H1 (cell line): Measurements from ENCODE around the gene HOXB5. TPM values are rescaled to one million over a fixed set of nuclear protein-coding genes. Genes with fewer than 3 reads are reported as not detected.
A peak's percentile ranks its signal among the peaks of the same experiment; 100 is the strongest.

Experiments used
- CTCF ChIA-PET: fragments of 300-600 bp; sonication (Branson Sonifier 250); formaldehyde crosslinking; loops from one replicate; lab custom pipeline; 2021; ENCODE audit not compliant: partially characterized antibody; lab: Charles Lee
- POLR2A ChIA-PET: fragments of 300-600 bp; sonication (Branson Sonifier 250); formaldehyde crosslinking; loops from one replicate; lab custom pipeline; 2021; ENCODE audit warnings: inconsistent platforms; ENCODE audit not compliant: partially characterized antibody; lab: Charles Lee
- DNase-seq, 2 experiments: peaks; one replicate each; pipeline versions ENCODE4 v3.0.0 to v3.0.0-alpha.2; 2010 to 2022; ENCODE audit warnings: low spot score in 2 of 2, low read depth in 1 of 2, mixed read lengths in 1 of 2
- FAIRE-seq: peaks from 2 replicates; lab custom pipeline; 2011; peaks lifted over from hg19 to GRCh38; lab: Jason Lieb, UNC
- H2AFZ ChIP-seq: 2 replicates; pipeline ENCODE4 v1.8.1; 2012; ENCODE audit warnings: low read length, inconsistent platforms
- H2AK5ac ChIP-seq: 2 replicates; pipeline ENCODE4 v1.6.1; 2013; ENCODE audit warnings: low read depth, low read length
- H2BK120ac ChIP-seq: replicated peaks from 2 replicates; pipeline ENCODE3; 2013; ENCODE audit warnings: low read depth, low read length, inconsistent platforms
- H2BK12ac ChIP-seq: 2 replicates; pipeline ENCODE4 v1.6.1; 2013; ENCODE audit warnings: low read depth, low read length
- H2BK15ac ChIP-seq: 2 replicates; pipeline ENCODE4 v1.6.1; 2013; ENCODE audit warnings: low read length
- H2BK20ac ChIP-seq: 2 replicates; pipeline ENCODE4 v1.6.1; 2013; ENCODE audit warnings: low read length
- H2BK5ac ChIP-seq: 2 replicates; pipeline ENCODE4 v1.6.1; 2013; ENCODE audit warnings: low read depth, low read length
- H3K14ac ChIP-seq: 2 replicates; pipeline ENCODE4 v1.6.1; 2013; ENCODE audit warnings: inconsistent platforms; ENCODE audit not compliant: insufficient read length
- H3K18ac ChIP-seq: 2 replicates; pipeline ENCODE4 v1.6.1; 2013; ENCODE audit warnings: low read length; ENCODE audit errors: extremely low read depth
- H3K23ac ChIP-seq: 2 replicates; pipeline ENCODE4 v1.6.1; 2013; ENCODE audit warnings: inconsistent platforms; ENCODE audit not compliant: insufficient read length
- H3K23me2 ChIP-seq: 2 replicates; pipeline ENCODE4 v1.6.1; 2013; ENCODE audit warnings: low read depth, low read length
- H3K27ac ChIP-seq: 2 replicates; pipeline ENCODE4 v1.6.1; 2011; ENCODE audit warnings: low read depth, low read length, inconsistent platforms
- H3K27me3 ChIP-seq, 4 experiments: replicated peaks in 1 of 4; 1 replicate in 1 of 4; 2 replicates in 3 of 4; pipeline versions ENCODE4 v1.6.1 to v1.8.1; 2011 to 2013; ENCODE audit warnings: low read length in 3 of 4, mild to moderate bottlenecking in 3 of 4, inconsistent platforms in 2 of 4, mixed read lengths in 2 of 4, moderate library complexity in 1 of 4; ENCODE audit not compliant: control insufficient read depth in 3 of 4, insufficient read depth in 3 of 4; ENCODE audit errors: extremely low read depth in 1 of 4
- H3K36me3 ChIP-seq, 4 experiments: 2 replicates each; pipeline versions ENCODE4 v1.6.1 to v1.8.1; 2011 to 2013; ENCODE audit warnings: mild to moderate bottlenecking in 4 of 4, low read length in 3 of 4, moderate library complexity in 2 of 4, control low read depth in 1 of 4, inconsistent platforms in 1 of 4; ENCODE audit not compliant: insufficient read depth in 4 of 4, control insufficient read depth in 2 of 4
- H3K4ac ChIP-seq: replicated peaks from 2 replicates; pipeline ENCODE3; 2013; ENCODE audit warnings: low read length, low read depth, mixed read lengths, inconsistent platforms; ENCODE audit not compliant: insufficient read length
- H3K4me1 ChIP-seq, 4 experiments: replicated peaks in 1 of 4; 1 replicate in 1 of 4; 2 replicates in 3 of 4; pipeline versions ENCODE4 v1.6.1 to v1.8.1; 2011 to 2013; ENCODE audit warnings: low read length in 3 of 4, inconsistent platforms in 2 of 4, mixed read lengths in 1 of 4; ENCODE audit not compliant: insufficient read depth in 4 of 4, control insufficient read depth in 3 of 4
- H3K4me2 ChIP-seq, 2 experiments: 2 replicates each; pipeline versions ENCODE4 v1.6.1 to v1.8.1; 2011 to 2013; ENCODE audit warnings: low read depth in 2 of 2, low read length in 2 of 2, control low read depth in 1 of 2, inconsistent platforms in 1 of 2, mild to moderate bottlenecking in 1 of 2; ENCODE audit not compliant: insufficient read depth in 1 of 2
- H3K4me3 ChIP-seq, 4 experiments: fragments of 200-600, 300-600 bp in 1 of 4; sonication (generic), shearing (Covaris generic), sonication (Bioruptor Twin) in 1 of 4; 2 replicates each; pipeline versions ENCODE4 v1.5.1 to v1.8.1; 2011 to 2016; ENCODE audit warnings: low read length in 4 of 4, low read depth in 3 of 4, control low read depth in 2 of 4, inconsistent platforms in 2 of 4, mild to moderate bottlenecking in 2 of 4, mixed read lengths in 1 of 4, moderate library complexity in 1 of 4; ENCODE audit not compliant: insufficient read depth in 2 of 4; ENCODE audit errors: extremely low read depth in 1 of 4
- H3K56ac ChIP-seq: replicated peaks from 2 replicates; pipeline ENCODE3; 2013; ENCODE audit warnings: low read depth, mild to moderate bottlenecking, mixed read lengths, low read length, inconsistent platforms; ENCODE audit not compliant: insufficient read length
- H3K79me1 ChIP-seq: 2 replicates; pipeline ENCODE4 v1.6.1; 2013; ENCODE audit warnings: low read depth, low read length, control low read depth
- H3K79me2 ChIP-seq, 2 experiments: 2 replicates each; pipeline versions ENCODE4 v1.6.1 to v1.8.1; 2012 to 2013; ENCODE audit warnings: low read length in 2 of 2, mild to moderate bottlenecking in 2 of 2, inconsistent platforms in 1 of 2; ENCODE audit not compliant: insufficient read depth in 2 of 2, control insufficient read depth in 1 of 2
- H3K9ac ChIP-seq, 4 experiments: replicated peaks in 1 of 4; 1 replicate in 1 of 4; 2 replicates in 3 of 4; pipeline versions ENCODE4 v1.6.1 to v1.8.1; 2011 to 2013; ENCODE audit warnings: low read depth in 3 of 4, low read length in 3 of 4, control low read depth in 2 of 4, mild to moderate bottlenecking in 2 of 4, moderate library complexity in 2 of 4, inconsistent platforms in 1 of 4; ENCODE audit errors: extremely low read depth in 1 of 4
- H3K9me3 ChIP-seq, 2 experiments: 2 replicates each; pipeline versions ENCODE4 v1.6.1 to v1.8.1; 2012 to 2013; ENCODE audit warnings: mild to moderate bottlenecking in 2 of 2, moderate library complexity in 2 of 2, control low read depth in 1 of 2, inconsistent platforms in 1 of 2, low read depth in 1 of 2, low read length in 1 of 2, mixed read lengths in 1 of 2; ENCODE audit not compliant: insufficient read depth in 2 of 2
- H4K20me1 ChIP-seq, 2 experiments: replicated peaks in 1 of 2; 2 replicates each; pipeline versions ENCODE3 to v1.8.1; 2011 to 2013; ENCODE audit warnings: inconsistent platforms in 2 of 2, low read length in 2 of 2, mild to moderate bottlenecking in 1 of 2; ENCODE audit not compliant: insufficient read depth in 2 of 2, control insufficient read depth in 1 of 2
- H4K5ac ChIP-seq: 2 replicates; pipeline ENCODE4 v1.6.1; 2013; ENCODE audit warnings: low read length, low read depth, mixed read lengths, inconsistent platforms; ENCODE audit not compliant: insufficient read length
- H4K8ac ChIP-seq: 2 replicates; pipeline ENCODE4 v1.8.0; 2013; ENCODE audit warnings: mild to moderate bottlenecking, moderate library complexity, low read length, inconsistent platforms; ENCODE audit not compliant: insufficient read depth; ENCODE audit errors: extremely low read depth
- H4K91ac ChIP-seq: replicated peaks from 2 replicates; pipeline ENCODE3; 2013; ENCODE audit warnings: low read length, mixed read lengths, inconsistent platforms; ENCODE audit not compliant: insufficient read length
- CBX5 ChIP-seq: fragments of 300-800, 300-1000 bp; sonication (generic); IDR thresholded peaks from 2 replicates; pipeline ENCODE4 v1.7.1; 2016; ENCODE audit warnings: antibody characterized with exemption, low read length, low read depth
- SIRT6 ChIP-seq: IDR thresholded peaks from one replicate; pipeline ENCODE4 v1.7.1; 2012; ENCODE audit warnings: low read length, inconsistent platforms
- WGBS, 2 experiments: shearing (Covaris generic) in 1 of 2; methylation state at CpG; one replicate each; pipeline versions ENCODE4 v1.1.6 to v1.1.7; 2013 to 2015; ENCODE audit warnings: low lambda C conversion rate in 2 of 2, mixed read lengths in 2 of 2, inconsistent platforms in 1 of 2, low coverage in 1 of 2, missing lambda C conversion rate in 1 of 2; ENCODE audit not compliant: insufficient replicate concordance in 2 of 2, insufficient coverage in 1 of 2, insufficient read length in 1 of 2; ENCODE audit errors: extremely low coverage in 1 of 2, missing lambda C conversion rate in 1 of 2; 5-methylcytosine and 5-hydroxymethylcytosine counted together
- polyA plus RNA-seq, 7 experiments: library from polyadenylated mRNA; depleted of rRNA in 3 of 7; stranded (reverse) in 5 of 7; unstranded in 2 of 7; fragments of >200 nt in 5 of 7; fragments of 200-250 nt in 2 of 7; gene quantifications; 1 replicate in 5 of 7; 2 replicates in 1 of 7; 4 replicates in 1 of 7; pipeline versions ENCODE4 v1.2.1 to v1.2.3, GENCODE V29; 2011 to 2013; ENCODE audit warnings: missing spikeins in 2 of 7, mixed read lengths in 2 of 7
- total RNA-seq: library from RNA; stranded (reverse); fragmentation: NEBNext Ultra II Directional; extraction: Animal tissue kit (Norgen Biotek cat#: 25700); gene quantifications from 2 replicates; pipeline ENCODE4 v1.2.1, GENCODE V29; 2021
- TF ChIP-seq, protein P1 (sequence below): IDR thresholded peaks from 2 replicates; pipeline ENCODE4 v1.6.1; 2012; ENCODE audit warnings: inconsistent platforms

HOXB5 gene
- total and polyA plus RNA-seq, 2 of the 8 experiments (the other 6 are each of a cell fraction or from before 2014, with no cell fraction given), result not detected

DNA sequence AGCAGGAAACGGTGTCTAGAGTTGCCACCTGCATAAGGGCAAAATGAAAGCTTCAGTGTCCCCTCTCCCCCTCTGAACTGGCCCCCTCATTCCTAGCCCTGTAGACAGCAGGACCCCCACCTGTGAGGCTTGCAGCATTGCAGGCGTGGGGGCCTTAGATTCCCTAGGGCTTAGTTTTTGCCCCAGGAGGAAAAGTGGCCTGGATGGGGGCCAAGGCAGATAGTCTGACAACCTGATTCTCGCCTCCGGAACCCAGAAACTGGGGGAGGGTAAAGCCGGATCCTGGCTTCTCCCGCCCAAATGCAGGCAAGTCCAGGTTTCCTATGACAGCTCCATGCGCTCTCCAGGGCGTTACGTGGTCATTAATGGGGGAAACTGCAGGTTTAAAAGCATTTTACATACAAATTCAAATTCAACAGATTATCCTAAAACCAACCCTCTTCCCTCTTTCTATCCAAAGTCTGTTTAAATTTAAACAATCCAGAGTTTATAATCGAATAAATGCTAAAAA is 11.9 kb upstream of the HOXB5 start:
- Histone ChIP-seq H3K4me1 (peaks cover 0 to 3% (median 1%) of the 10 kb centered on the region in 4 experiments; a peak in 4 of 7 replicates), H2BK12ac (no peak overlapping the region), H2BK15ac (no peak overlapping the region), H2BK120ac (no peak overlapping the region), H3K23ac (no peak overlapping the region), H3K23me2 (peaks cover 2% of the 10 kb centered on the region; the same call in 1 of the 2 replicates), H3K18ac (no peak overlapping the region), H3K56ac (no peak overlapping the region), H3K79me1 (no peaks in the 10 kb centered on the region), H4K8ac (no peak overlapping the region), H3K27me3 (peaks cover 97 to 100% (median 99%) of the 10 kb centered on the region in 4 experiments), H4K5ac (no peak overlapping the region), H3K4me2 (no peak overlapping the region), H3K14ac (no peak overlapping the region), H3K36me3 (peaks cover 0 to 7% (median 0%) of the 10 kb centered on the region in 4 experiments; a peak in 1 of 8 replicates), H2AK5ac (0 out of 2 replicates have a peak overlapping the region, but pooled peaks have one; percentile 39), H2BK5ac (no peak overlapping the region), H3K4ac (no peak overlapping the region), H3K9ac (no peak overlapping the region), H3K27ac (no peak overlapping the region), H4K91ac (no peak overlapping the region), H2BK20ac (no peak overlapping the region), H3K4me3 (no peak overlapping the region), H4K20me1 (peaks cover 23 to 47% of the 10 kb centered on the region in 2 experiments), H3K9me3 (no peaks in the 10 kb centered on the region), H3K79me2 (no peaks in the 10 kb centered on the region), H2AFZ (no peak overlapping the region)
- TF ChIP-seq SIRT6 (no peak), CBX5 (no peak)
- TF ChIP-seq, protein P1, sequence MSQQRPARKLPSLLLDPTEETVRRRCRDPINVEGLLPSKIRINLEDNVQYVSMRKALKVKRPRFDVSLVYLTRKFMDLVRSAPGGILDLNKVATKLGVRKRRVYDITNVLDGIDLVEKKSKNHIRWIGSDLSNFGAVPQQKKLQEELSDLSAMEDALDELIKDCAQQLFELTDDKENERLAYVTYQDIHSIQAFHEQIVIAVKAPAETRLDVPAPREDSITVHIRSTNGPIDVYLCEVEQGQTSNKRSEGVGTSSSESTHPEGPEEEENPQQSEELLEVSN, result peak; percentile 32; the same call in 1 of the 2 replicates
- POLR2A ChIA-PET, result no interaction called here
- CTCF ChIA-PET, result interaction anchor here (0.8 to 2.5 kb wide), 10 partner anchors 29 to 269 kb away, joined by 3 to 8 read pairs (median 4); no protein-coding TSS in a partner anchor
- no peak for FAIRE-seq
- 12% methylated on average over 10 of the region's 10 CpGs; no CpG with 5 or more reads in 1 of the 2 experiments for WGBS, 2 experiments
- no peak for DNase-seq
